Measurements from ENCODE around the gene DUOXA1.
"Not testable (repeated sequence)": the region's sequence is repeated elsewhere in the genome, so short reads cannot be mapped to it uniquely, and the experiment has no call there.

Gene DUOXA1

GRCh38 chr15:45112591-45113379 is 16.9 kb downstream of the DUOXA1 start:
- DNase-seq (ENCODE audit: low spot score): no peak

- DNase-seq (ENCODE audit: low spot score): no peak
Measured at GRCh38 chr15:45112143-45112590, 17.5 kb downstream of the DUOXA1 start.

- no peak for DNase-seq (ENCODE audit: low spot score)
Measured at GRCh38 chr15:45111390-45112142, 18.1 kb downstream of the DUOXA1 start.

- no peak for DNase-seq (ENCODE audit: low spot score)
Measured at GRCh38 chr15:45110256-45110820, 19.3 kb downstream of the DUOXA1 start.

- no peak for DNase-seq (ENCODE audit: low spot score)
Measured at GRCh38 chr15:45107941-45108630, 21.6 kb downstream of the DUOXA1 start.

- DNase-seq (ENCODE audit: low spot score): no peak
Measured at GRCh38 chr15:45106002-45106790, 23.5 kb downstream of the DUOXA1 start.

- no peak for DNase-seq (ENCODE audit: low spot score)
Measured at GRCh38 chr15:45105586-45105985, 24.1 kb downstream of the DUOXA1 start.

- not testable (repeated sequence) for DNase-seq (ENCODE audit: low spot score)
Measured at GRCh38 chr15:45104170-45104569, 25.5 kb downstream of the DUOXA1 start.

GRCh38 chr15:45102226-45102625 is 27.5 kb downstream of the DUOXA1 start:
- no peak for DNase-seq (ENCODE audit: low spot score)

GRCh38 chr15:45101749-45102148 is 27.9 kb downstream of the DUOXA1 start:
- no peak for DNase-seq (ENCODE audit: low spot score)

GRCh38 chr15:45100884-45101625 is 28.6 kb downstream of the DUOXA1 start:
- DNase-seq (ENCODE audit: low spot score): no peak

GRCh38 chr15:45099549-45100165 is 30.0 kb downstream of the DUOXA1 start:
- no peak for DNase-seq (ENCODE audit: low spot score)

- DNase-seq (ENCODE audit: low spot score): no peak
Measured at GRCh38 chr15:45097466-45097865, 32.2 kb downstream of the DUOXA1 start.

GRCh38 chr15:45095661-45096060 is 34.0 kb downstream of the DUOXA1 start:
- DNase-seq (ENCODE audit: low spot score): no peak

GRCh38 chr15:45094358-45094730 is 35.3 kb downstream of the DUOXA1 start:
- no peak for DNase-seq (ENCODE audit: low spot score)

- DNase-seq (ENCODE audit: low spot score): no peak
Measured at GRCh38 chr15:45093622-45094357, 35.9 kb downstream of the DUOXA1 start.

- no peak for DNase-seq (ENCODE audit: low spot score)
Measured at GRCh38 chr15:45093013-45093412, 36.7 kb downstream of the DUOXA1 start.

GRCh38 chr15:45091576-45091975 is 38.1 kb downstream of the DUOXA1 start:
- DNase-seq (ENCODE audit: low spot score): no peak

GRCh38 chr15:45091161-45091560 is 38.5 kb downstream of the DUOXA1 start:
- no peak for DNase-seq (ENCODE audit: low spot score)

Data from HuH-7.5 (cell line).